ENCODE results near the gene LDB2.

DNA sequence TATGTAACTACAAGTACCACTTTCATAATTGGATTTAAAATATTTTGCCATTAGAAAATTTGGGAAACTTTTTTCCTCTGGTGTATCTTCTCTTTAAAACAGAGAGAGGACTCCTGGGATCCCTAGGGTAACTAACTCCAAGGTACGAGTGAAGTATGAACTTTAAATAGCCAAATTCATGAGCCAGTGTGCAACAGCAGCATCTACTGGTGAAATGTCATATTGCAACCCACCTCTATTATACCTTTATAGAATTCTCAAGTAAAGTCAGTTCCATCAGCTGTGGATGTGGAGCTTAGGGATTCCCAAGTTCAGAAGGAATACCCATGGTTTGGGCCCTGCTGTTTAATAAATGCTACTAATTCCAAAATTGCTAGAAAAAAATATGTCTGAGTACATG is 389.5 kb downstream of the LDB2 start:
- TF ChIP-seq, protein P1, sequence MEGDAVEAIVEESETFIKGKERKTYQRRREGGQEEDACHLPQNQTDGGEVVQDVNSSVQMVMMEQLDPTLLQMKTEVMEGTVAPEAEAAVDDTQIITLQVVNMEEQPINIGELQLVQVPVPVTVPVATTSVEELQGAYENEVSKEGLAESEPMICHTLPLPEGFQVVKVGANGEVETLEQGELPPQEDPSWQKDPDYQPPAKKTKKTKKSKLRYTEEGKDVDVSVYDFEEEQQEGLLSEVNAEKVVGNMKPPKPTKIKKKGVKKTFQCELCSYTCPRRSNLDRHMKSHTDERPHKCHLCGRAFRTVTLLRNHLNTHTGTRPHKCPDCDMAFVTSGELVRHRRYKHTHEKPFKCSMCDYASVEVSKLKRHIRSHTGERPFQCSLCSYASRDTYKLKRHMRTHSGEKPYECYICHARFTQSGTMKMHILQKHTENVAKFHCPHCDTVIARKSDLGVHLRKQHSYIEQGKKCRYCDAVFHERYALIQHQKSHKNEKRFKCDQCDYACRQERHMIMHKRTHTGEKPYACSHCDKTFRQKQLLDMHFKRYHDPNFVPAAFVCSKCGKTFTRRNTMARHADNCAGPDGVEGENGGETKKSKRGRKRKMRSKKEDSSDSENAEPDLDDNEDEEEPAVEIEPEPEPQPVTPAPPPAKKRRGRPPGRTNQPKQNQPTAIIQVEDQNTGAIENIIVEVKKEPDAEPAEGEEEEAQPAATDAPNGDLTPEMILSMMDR (IDR thresholded peaks at IDR 0.05), result no peak
- no peak for TF ChIP-seq POLR2AphosphoS5 (IDR thresholded peaks at IDR 0.05)

All from breast epithelium (tissue), 3 donors.